ENCODE results near the gene THSD7B.

The THSD7B gene

GRCh38 chr2:137229834-137230233 lies 464.5 kb downstream of the THSD7B start:
- H3K9me3 Mint-ChIP-seq = peaks cover 4% of the 10 kb centered on the region

DNA sequence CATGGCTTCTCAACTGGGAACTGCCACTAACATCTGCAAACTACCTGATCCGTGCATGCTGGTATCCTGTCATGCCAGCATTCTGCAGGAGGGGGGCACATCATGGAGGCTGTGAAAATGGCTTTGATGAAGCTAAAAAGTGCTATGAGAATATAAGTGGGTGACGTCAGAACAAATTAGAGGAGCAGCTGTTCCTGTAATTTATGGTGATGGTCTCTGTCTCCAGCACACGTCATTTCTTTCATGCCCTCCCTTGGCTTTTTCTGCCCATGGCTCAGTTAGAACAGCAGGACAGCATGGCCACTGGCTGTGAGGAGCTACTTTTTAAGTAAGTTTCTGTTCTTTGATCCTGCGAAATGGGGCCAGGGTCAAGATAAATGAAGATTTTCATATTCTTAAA lies 466.3 kb downstream of the THSD7B start:
- Mint-ChIP-seq H3K4me3 (no peak overlapping the region), H3K36me3 (no peaks in the 10 kb centered on the region), H3K4me1 (no peaks in the 10 kb centered on the region), H3K27ac (no peak overlapping the region), H3K9me3 (peaks cover 4% of the 10 kb centered on the region)
- ATAC-seq = no peak
- DNase-seq (ENCODE audit: low spot score in 2 of 2) = no peak

More at GRCh38 chr2:137229834-137230233, 464.5 kb downstream of the THSD7B start:
- no peak for ATAC-seq
- H3K27ac Mint-ChIP-seq = no peak overlapping the region
- no peak overlapping the region for H3K4me3 Mint-ChIP-seq
- no peaks in the 10 kb centered on the region for H3K4me1 Mint-ChIP-seq
- H3K36me3 Mint-ChIP-seq = no peaks in the 10 kb centered on the region
- no peak for DNase-seq (ENCODE audit: low spot score in 2 of 2)

DNA sequence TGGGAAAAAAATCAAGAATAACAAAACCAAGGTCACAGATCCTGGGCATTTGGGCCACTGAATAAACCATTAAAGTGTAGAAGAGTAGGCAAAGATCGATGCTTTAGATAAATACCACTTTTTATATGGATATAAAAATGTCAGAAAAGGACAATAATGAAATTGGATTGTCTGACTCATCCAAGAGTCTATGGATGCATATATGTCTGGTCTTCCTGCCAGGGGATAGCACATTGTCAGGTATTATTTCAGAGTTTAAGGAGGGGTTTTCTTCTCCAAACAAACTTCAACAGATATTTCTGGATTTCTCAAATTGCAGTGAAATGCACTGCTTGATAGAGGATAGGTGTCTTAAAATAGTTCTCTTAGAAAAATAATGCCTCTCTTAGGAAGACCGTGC lies 466.7 kb downstream of the THSD7B start:
- Mint-ChIP-seq H3K4me3 (no peak overlapping the region), H3K4me1 (no peaks in the 10 kb centered on the region), H3K9me3 (peaks cover 4% of the 10 kb centered on the region), H3K27ac (no peak overlapping the region), H3K36me3 (no peaks in the 10 kb centered on the region)
- no peak for DNase-seq (ENCODE audit: low spot score in 2 of 2)
- no peak for ATAC-seq

GRCh38 chr2:137233091-137233490 lies 467.7 kb downstream of the THSD7B start:
- DNase-seq (ENCODE audit: low spot score in 2 of 2) = no peak
- no peaks in the 10 kb centered on the region for H3K4me1 Mint-ChIP-seq
- no peak overlapping the region for H3K27ac Mint-ChIP-seq
- H3K4me3 Mint-ChIP-seq = no peak overlapping the region
- H3K9me3 Mint-ChIP-seq = peaks cover 6% of the 10 kb centered on the region
- no peak for ATAC-seq
- no peaks in the 10 kb centered on the region for H3K36me3 Mint-ChIP-seq

DNA sequence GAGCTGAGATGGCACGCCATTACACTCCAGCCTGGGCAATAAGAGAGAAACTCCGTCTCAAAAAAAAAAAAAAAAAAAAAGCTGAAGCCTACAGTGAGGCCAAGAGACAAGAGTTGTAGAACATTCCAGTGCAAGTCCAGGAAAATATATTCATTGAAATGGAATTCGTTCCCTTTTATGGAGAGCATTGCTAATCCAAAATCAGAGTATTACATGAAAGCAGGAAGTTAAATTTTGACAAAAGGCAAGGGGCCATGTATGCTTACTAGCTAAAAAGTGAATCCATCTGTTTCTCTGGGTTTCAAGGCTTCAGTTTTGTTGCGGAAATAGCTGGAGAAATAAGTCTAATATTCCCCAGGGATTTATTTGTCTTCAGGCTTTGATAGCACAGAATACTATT lies 471.7 kb downstream of the THSD7B start:
- no peak overlapping the region for H3K4me3 Mint-ChIP-seq
- peaks cover 8% of the 10 kb centered on the region for H3K9me3 Mint-ChIP-seq
- no peaks in the 10 kb centered on the region for H3K4me1 Mint-ChIP-seq
- no peak for DNase-seq (ENCODE audit: low spot score in 2 of 2)
- H3K27ac Mint-ChIP-seq = no peak overlapping the region
- H3K36me3 Mint-ChIP-seq = no peaks in the 10 kb centered on the region
- no peak for ATAC-seq

- no peak overlapping the region for H3K4me3 Mint-ChIP-seq
- H3K4me1 Mint-ChIP-seq = no peaks in the 10 kb centered on the region
- H3K27ac Mint-ChIP-seq = no peak overlapping the region
- ATAC-seq = no peak
- no peaks in the 10 kb centered on the region for H3K36me3 Mint-ChIP-seq
- no peak for DNase-seq (ENCODE audit: low spot score in 2 of 2)
- peaks cover 8% of the 10 kb centered on the region for H3K9me3 Mint-ChIP-seq
These were observed 472.7 kb downstream of the THSD7B start for GRCh38 chr2:137238065-137238464.

DNA sequence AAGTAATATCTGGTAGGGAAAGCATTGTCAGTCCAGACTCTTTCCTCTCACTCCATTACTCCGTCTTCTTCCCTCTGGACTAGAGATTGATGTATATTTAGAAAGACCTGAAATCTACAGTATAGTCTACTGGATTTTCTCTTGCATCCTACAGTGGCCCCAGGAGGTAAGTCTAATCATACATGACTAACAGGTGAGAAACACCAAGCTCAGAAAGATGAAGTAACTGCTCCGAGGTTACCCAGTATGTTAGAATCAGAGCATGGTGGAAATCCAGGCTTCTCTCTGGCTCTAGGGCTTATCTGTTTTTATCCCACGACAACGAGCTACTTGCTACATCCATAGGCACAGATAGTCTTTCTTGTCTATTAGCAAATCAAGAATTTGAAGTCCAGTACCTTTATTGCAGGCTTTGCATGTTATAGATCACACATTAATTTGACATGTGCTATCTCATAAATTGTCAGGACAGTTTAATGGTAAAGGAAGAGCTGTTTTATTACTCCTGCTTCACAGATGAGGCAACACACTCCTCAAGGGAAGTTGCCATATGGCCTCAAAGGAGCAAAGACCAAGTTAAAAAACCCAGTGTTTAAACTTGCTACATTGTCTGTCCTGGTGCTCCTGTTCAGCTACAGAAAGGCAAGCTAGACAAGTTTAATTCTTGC lies 484.3 kb downstream of the THSD7B start:
- no peak for DNase-seq (ENCODE audit: low spot score in 2 of 2)
- Mint-ChIP-seq H3K27ac (no peak overlapping the region), H3K4me1 (no peaks in the 10 kb centered on the region), H3K9me3 (no peaks in the 10 kb centered on the region), H3K4me3 (no peak overlapping the region), H3K36me3 (no peaks in the 10 kb centered on the region)
- no peak for ATAC-seq

DNA sequence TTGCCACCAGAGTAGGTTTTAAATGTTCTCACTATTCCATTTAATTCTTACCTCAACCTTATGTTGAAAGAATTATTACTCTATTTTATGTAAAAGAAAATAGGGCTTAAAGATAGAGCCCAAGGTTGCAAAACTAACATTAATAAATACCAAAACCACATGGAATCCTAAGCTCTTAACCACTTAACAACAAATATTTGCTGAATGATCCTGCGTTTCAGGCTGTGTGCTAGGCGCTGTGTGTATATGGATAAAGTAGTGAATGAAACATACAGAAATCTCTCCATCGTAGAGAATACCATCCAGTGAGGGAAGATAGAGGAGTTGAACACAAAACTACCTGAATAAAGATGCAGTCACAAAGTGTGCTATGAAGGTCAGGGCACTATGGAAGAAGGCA lies 485.1 kb downstream of the THSD7B start:
- DNase-seq (ENCODE audit: low spot score in 2 of 2) = no peak
- Mint-ChIP-seq H3K27ac (no peak overlapping the region), H3K36me3 (no peaks in the 10 kb centered on the region), H3K9me3 (no peaks in the 10 kb centered on the region), H3K4me3 (no peak overlapping the region), H3K4me1 (no peaks in the 10 kb centered on the region)
- no peak for ATAC-seq

GRCh38 chr2:137251045-137251444 lies 485.7 kb downstream of the THSD7B start:
- H3K27ac Mint-ChIP-seq = no peak overlapping the region
- no peak overlapping the region for H3K4me3 Mint-ChIP-seq
- no peaks in the 10 kb centered on the region for H3K4me1 Mint-ChIP-seq
- H3K9me3 Mint-ChIP-seq = peaks cover 2% of the 10 kb centered on the region
- DNase-seq (ENCODE audit: low spot score in 2 of 2) = no peak
- ATAC-seq = no peak
- no peaks in the 10 kb centered on the region for H3K36me3 Mint-ChIP-seq

DNA sequence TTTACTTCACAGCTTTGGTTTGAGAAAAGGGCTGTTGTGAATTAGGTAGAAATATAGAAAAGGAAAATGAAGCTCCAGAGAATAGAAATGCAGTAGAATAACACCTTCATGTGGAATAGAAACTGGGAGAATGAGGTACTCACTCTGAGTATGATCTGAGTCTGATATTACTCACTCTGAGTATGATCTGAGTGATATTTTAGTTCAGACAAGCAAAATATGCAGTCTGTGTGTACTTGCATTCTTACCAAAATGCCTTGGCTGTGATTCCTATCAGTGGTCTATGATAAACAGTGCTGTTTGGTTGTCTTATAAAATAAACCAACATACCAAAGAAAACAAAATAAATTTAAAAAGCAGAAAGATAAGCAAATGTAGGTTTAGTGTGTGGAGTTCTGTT lies 487.6 kb downstream of the THSD7B start:
- H3K9me3 Mint-ChIP-seq = peaks cover 7% of the 10 kb centered on the region
- DNase-seq (ENCODE audit: low spot score in 2 of 2) (no peak), ATAC-seq (no peak)
- H3K27ac Mint-ChIP-seq = no peak overlapping the region
- H3K36me3 Mint-ChIP-seq = no peaks in the 10 kb centered on the region
- no peak overlapping the region for H3K4me3 Mint-ChIP-seq
- no peaks in the 10 kb centered on the region for H3K4me1 Mint-ChIP-seq

GRCh38 chr2:137254052-137254451 lies 488.7 kb downstream of the THSD7B start:
- H3K4me1 Mint-ChIP-seq = no peaks in the 10 kb centered on the region
- ATAC-seq (no peak), DNase-seq (ENCODE audit: low spot score in 2 of 2) (no peak)
- no peak overlapping the region for H3K4me3 Mint-ChIP-seq
- H3K36me3 Mint-ChIP-seq = no peaks in the 10 kb centered on the region
- no peak overlapping the region for H3K27ac Mint-ChIP-seq
- H3K9me3 Mint-ChIP-seq = peaks cover 10% of the 10 kb centered on the region

GRCh38 chr2:137255345-137255744 lies 490.0 kb downstream of the THSD7B start:
- no peaks in the 10 kb centered on the region for H3K36me3 Mint-ChIP-seq
- ATAC-seq (no peak), DNase-seq (ENCODE audit: low spot score in 2 of 2) (no peak)
- peaks cover 10% of the 10 kb centered on the region for H3K9me3 Mint-ChIP-seq
- no peak overlapping the region for H3K4me3 Mint-ChIP-seq
- no peak overlapping the region for H3K27ac Mint-ChIP-seq
- H3K4me1 Mint-ChIP-seq = no peaks in the 10 kb centered on the region

GRCh38 chr2:137255990-137256389 lies 490.6 kb downstream of the THSD7B start:
- ATAC-seq = no peak
- Mint-ChIP-seq H3K36me3 (no peaks in the 10 kb centered on the region), H3K4me1 (no peaks in the 10 kb centered on the region), H3K9me3 (peaks cover 10% of the 10 kb centered on the region), H3K4me3 (no peak overlapping the region), H3K27ac (no peak overlapping the region)
- no peak for DNase-seq (ENCODE audit: low spot score in 2 of 2)

DNA sequence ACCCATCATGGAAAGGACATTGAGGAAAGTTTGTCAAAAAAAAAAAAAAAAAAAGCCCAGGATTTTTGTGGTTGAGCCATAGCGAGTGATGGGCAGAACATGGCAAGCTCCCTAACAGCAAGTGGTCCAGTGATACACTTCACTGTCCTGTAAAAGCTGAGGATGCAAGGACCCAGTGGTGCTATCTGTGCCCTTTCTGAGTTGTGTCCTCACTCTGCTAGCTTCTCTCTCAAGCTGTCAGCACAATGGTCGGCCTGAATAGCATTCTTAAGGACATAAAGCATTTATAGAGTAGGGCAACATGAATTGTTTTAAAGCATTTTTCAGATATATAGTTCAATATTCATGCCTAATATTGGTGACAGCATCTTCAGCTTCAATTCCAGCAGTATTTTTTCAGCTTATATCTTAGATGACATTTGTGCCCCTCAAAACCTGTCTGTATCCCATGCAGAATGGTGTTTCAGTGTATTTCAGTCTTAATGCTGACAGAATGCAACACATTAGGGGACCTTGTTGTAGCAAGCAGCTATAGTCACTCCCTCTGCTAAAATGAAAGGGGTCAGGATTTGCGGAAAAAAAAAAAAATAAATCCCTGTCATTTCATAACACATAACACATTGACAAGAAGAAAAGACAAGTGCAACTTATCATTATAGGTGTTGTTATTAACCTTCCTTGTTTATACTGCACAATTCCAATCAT lies 496.7 kb downstream of the THSD7B start:
- Mint-ChIP-seq H3K4me1 (no peaks in the 10 kb centered on the region), H3K4me3 (no peak overlapping the region), H3K36me3 (no peaks in the 10 kb centered on the region), H3K9me3 (peaks cover 7% of the 10 kb centered on the region), H3K27ac (no peak overlapping the region)
- no peak for ATAC-seq
- no peak for DNase-seq (ENCODE audit: low spot score in 2 of 2)

GRCh38 chr2:137262594-137262993 lies 497.2 kb downstream of the THSD7B start:
- peaks cover 7% of the 10 kb centered on the region for H3K9me3 Mint-ChIP-seq
- H3K36me3 Mint-ChIP-seq = no peaks in the 10 kb centered on the region
- no peak overlapping the region for H3K4me3 Mint-ChIP-seq
- no peak for DNase-seq (ENCODE audit: low spot score in 2 of 2)
- ATAC-seq = no peak
- H3K27ac Mint-ChIP-seq = no peak overlapping the region
- no peaks in the 10 kb centered on the region for H3K4me1 Mint-ChIP-seq

DNA sequence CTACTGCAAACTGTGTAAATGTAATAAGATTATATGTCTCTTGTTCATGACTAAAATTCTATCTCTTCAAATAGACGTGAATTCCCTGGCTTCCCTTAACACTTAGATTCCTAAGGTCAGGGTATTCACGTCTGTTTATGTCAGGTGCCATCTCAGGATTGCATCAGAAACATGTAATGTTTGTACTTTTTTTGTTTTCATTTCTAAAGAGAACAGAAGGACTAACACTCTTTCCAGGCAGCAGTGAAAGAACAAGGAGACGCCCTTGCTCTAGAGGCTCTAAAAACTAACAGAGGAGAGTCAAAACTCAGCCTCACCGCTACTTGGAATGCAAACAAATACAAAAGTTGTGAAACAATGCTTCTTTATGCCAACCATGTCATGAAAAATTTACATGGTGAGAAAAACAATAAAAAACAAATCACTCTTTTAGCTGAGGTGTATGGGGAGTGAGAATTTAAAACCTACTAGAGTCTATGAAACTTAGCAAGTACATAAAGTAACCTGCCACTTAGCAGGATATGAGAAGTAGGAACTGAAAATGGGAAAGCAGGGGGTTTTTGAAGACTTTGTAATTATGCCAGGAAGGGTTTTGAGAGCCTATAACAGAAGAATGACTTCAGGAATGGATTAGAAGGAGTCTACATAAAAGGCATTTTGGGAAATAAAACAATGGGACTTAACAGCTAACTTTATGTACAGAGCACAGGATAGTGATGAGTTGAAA lies 522.7 kb downstream of the THSD7B start:
- H3K4me1 Mint-ChIP-seq = no peaks in the 10 kb centered on the region
- no peak overlapping the region for H3K27ac Mint-ChIP-seq
- no peaks in the 10 kb centered on the region for H3K36me3 Mint-ChIP-seq
- H3K4me3 Mint-ChIP-seq = no peak overlapping the region
- peaks cover 13% of the 10 kb centered on the region for H3K9me3 Mint-ChIP-seq
- ATAC-seq (no peak), DNase-seq (ENCODE audit: low spot score in 2 of 2) (no peak)

Measured in stimulated activated effector memory CD8-positive, alpha-beta T cell treated with anti-CD3 and anti-CD28 coated beads, Interleukin-12 subunit alpha, Interleukin-12 subunit beta, amount 100 ng/mL, for 72 hours (primary cell).